GM18499 (cell line): ENCODE measurements around the gene USP31.

ENCODE experiments used
- ATAC-seq: cut with Tn5 transposase; IDR thresholded peaks from one replicate; pipeline ENCODE4 v1.9.1; 2021; ENCODE audit warnings: moderate number of reproducible peaks; ENCODE audit not compliant: insufficient read depth, unreplicated experiment

The USP31 gene

GRCh38 chr16:23027386-23027785, 121.9 kb downstream of the USP31 start:
- ATAC-seq = no peak

- ATAC-seq = no peak
These were observed 122.4 kb downstream of the USP31 start for GRCh38 chr16:23026784-23027362.

DNA sequence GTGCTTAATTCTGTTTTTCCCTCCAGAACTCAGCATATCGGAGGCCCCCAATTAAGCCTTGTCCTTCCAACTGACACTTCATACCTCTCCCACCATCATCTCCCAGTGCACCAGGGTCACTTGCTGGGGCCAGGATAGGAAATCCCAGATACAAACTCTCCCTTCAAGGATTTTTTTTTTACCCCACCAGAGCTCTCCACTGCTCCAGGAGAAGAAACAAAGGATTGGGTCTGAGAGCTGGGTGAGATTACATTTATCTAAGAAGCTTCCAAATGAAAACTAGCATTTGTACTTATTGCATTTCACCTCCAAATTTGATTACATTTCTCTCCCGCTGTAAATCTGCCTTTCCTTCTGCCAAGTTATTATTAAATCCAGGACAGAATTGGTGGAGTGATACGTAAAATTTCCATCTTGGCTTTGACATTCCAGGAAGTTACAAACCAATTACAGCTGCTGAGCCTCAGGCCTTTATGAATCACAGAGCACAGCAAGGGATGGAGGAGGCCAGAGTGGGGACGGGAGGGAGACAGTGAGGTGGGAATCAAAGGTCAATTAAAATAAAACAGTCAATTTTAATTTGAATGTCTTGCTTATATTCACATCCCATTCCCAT, 123.5 kb downstream of the USP31 start:
- ATAC-seq = no peak

GRCh38 chr16:23024044-23024443, 125.2 kb downstream of the USP31 start:
- ATAC-seq = no peak

DNA sequence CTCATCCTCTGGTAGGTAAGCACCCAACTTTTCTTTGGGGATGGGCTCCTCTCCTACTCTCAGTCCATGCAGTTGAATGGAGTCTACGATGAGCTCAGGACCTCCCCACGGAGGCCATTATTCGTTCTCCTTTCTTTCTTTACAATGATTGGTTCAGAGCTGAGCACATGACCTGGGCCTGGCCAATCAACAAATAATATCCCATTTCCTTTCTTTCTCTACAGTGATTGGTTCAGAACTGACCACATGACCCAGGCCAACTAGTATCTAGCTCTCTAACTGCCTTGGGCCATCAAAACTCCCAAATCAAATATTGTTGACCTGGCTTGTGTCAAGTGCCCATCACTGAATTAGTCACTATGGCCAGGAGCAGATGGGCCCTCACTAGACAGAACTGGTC, 129.2 kb downstream of the USP31 start:
- no peak for ATAC-seq

DNA sequence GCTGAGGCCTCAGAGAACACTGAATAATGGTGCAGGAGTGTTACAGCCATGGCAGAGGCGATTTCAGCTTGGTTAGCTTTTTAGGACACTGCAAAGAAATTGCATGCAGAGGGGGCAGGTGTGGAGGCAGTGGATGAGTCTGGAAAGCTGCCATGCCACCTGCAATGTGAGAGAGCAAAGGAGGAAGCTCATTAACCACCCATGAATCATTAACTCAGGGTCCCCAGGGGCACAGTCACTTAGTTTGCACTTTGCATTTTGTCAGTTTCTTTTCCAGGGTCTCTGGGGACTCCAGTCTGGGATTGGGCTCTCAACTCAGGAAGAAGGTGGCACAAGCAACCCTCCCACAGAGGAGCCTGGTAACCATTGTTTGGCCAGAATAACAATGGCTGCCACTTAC, 132.9 kb downstream of the USP31 start:
- no peak for ATAC-seq

- no peak for ATAC-seq
These were observed 133.7 kb downstream of the USP31 start for GRCh38 chr16:23015580-23015979.

GRCh38 chr16:23014592-23014991, 134.7 kb downstream of the USP31 start:
- ATAC-seq = no peak
